VCaP (cell line): ENCODE measurements around the gene DAPK1.

ENCODE experiments used
- H3K27ac ChIP-seq: fragments of 450-650 bp; 2 replicates; pipeline ENCODE4 v1.5.1; 2017
- CTCF ChIP-seq: fragments of 450-650 bp; conservative IDR thresholded peaks from 2 replicates; pipeline ENCODE4 v1.5.1; 2017; ENCODE audit warnings: mild to moderate bottlenecking, moderate library complexity

DAPK1 gene

DNA sequence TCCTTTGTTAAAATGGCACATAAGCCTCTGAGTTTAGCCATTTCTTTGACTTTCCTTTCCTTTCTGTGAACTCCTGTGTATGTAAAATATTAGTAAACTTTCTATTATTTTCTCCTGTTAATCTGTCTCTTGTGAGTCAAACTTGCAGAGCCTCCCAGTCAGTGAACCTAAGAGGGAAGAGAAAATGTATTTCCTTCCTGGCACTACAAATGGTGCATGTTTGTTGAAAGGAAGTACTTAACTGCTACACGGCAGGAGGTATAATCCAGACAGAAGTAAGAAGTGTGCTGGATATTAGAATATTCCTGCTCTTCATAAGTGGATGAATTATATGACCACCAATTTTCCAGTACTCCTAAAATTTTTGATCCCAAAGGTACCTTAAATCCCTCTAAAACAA lies 251.2 kb downstream of the DAPK1 start:
- H3K27ac ChIP-seq = no peak overlapping the region
- no peak for TF ChIP-seq CTCF

GRCh38 chr9:87749335-87750035 lies 251.8 kb downstream of the DAPK1 start:
- no peak for TF ChIP-seq CTCF
- no peak overlapping the region for H3K27ac ChIP-seq

GRCh38 chr9:87750726-87751125 lies 253.1 kb downstream of the DAPK1 start:
- H3K27ac ChIP-seq = no peak overlapping the region
- TF ChIP-seq CTCF = no peak

- no peak overlapping the region for H3K27ac ChIP-seq
- no peak for TF ChIP-seq CTCF
Observed at GRCh38 chr9:87751423-87751822, 253.8 kb downstream of the DAPK1 start.

DNA sequence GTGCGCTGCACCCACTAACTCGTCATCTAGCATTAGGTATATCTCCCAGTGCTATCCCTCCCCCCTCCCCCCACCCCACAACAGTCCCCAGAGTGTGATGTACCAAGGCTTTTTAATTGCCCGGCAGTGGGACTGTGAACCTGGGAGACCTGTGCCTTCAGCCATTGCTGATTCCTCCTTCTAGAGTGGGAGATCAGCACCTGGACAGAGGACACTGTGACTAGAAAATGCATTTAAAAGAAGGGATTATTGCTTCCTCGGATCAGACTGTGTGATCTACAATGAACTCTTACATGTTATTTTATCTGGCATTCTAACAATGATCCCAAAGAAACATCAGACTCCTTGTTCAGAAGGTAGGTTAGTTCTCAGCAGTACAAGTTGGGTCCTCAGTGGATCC lies 254.2 kb downstream of the DAPK1 start:
- H3K27ac ChIP-seq = no peak overlapping the region
- TF ChIP-seq CTCF = no peak

DNA sequence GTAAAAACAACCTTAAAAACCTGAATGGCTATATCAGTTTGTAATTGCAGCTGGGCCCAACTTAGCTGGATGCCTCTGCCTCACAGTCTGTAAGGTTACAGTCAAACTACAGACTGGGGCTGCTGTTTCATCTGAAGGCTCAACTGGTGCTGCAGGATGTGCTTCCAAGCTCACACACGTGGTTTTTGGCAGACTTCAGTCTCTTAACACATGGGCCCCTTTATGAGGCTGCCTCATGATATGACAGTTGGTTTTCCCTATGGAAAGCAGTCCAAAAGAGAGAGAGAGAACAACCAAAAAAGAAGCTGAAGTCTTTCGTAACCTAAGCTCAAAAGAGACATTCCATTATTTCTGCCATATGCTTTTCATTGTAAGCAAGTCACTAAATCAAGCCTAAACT lies 255.6 kb downstream of the DAPK1 start:
- TF ChIP-seq CTCF = no peak
- no peak overlapping the region for H3K27ac ChIP-seq
